HG03139 (cell line): ENCODE results near the gene ZNF469.

Experiments used
- ATAC-seq: cut with Tn5 transposase; IDR thresholded peaks from one replicate; pipeline ENCODE4 v1.9.1; 2021; ENCODE audit not compliant: unreplicated experiment

ZNF469 gene

GRCh38 chr16:88347656-88348376, 34.9 kb upstream of the ZNF469 start:
- no peak for ATAC-seq

- ATAC-seq = no peak
These were observed 34.2 kb upstream of the ZNF469 start for GRCh38 chr16:88348377-88349152.

GRCh38 chr16:88349153-88349902, 33.4 kb upstream of the ZNF469 start:
- no peak for ATAC-seq

GRCh38 chr16:88349903-88350900, 32.6 kb upstream of the ZNF469 start:
- ATAC-seq = no peak

- ATAC-seq = no peak
These were observed 31.8 kb upstream of the ZNF469 start for GRCh38 chr16:88350922-88351321.

- no peak for ATAC-seq
These were observed 31.2 kb upstream of the ZNF469 start for GRCh38 chr16:88351491-88352101.

GRCh38 chr16:88352261-88353200, 30.2 kb upstream of the ZNF469 start:
- no peak for ATAC-seq

- ATAC-seq = no peak
These were observed 29.5 kb upstream of the ZNF469 start for GRCh38 chr16:88353232-88353631.

GRCh38 chr16:88353691-88354090, 29.1 kb upstream of the ZNF469 start:
- ATAC-seq = no peak

- no peak for ATAC-seq
These were observed 28.3 kb upstream of the ZNF469 start for GRCh38 chr16:88354229-88355092.

GRCh38 chr16:88355093-88355388, 27.7 kb upstream of the ZNF469 start:
- no peak for ATAC-seq

- ATAC-seq = no peak
These were observed 27.2 kb upstream of the ZNF469 start for GRCh38 chr16:88355389-88356123.

GRCh38 chr16:88356124-88356726, 26.5 kb upstream of the ZNF469 start:
- no peak for ATAC-seq

- ATAC-seq = no peak
These were observed 26.0 kb upstream of the ZNF469 start for GRCh38 chr16:88356727-88357199.

- ATAC-seq = no peak
These were observed 25.3 kb upstream of the ZNF469 start for GRCh38 chr16:88357317-88358022.

- ATAC-seq = no peak
These were observed 24.7 kb upstream of the ZNF469 start for GRCh38 chr16:88358023-88358420.
